ENCODE results near the gene TCF4. TPM values are rescaled to one million over a fixed set of nuclear protein-coding genes. Genes with fewer than 3 reads are reported as not detected.

Gene TCF4
- polyA plus RNA-seq, 2 donors, result 3.7 to 4.8 TPM

DNA sequence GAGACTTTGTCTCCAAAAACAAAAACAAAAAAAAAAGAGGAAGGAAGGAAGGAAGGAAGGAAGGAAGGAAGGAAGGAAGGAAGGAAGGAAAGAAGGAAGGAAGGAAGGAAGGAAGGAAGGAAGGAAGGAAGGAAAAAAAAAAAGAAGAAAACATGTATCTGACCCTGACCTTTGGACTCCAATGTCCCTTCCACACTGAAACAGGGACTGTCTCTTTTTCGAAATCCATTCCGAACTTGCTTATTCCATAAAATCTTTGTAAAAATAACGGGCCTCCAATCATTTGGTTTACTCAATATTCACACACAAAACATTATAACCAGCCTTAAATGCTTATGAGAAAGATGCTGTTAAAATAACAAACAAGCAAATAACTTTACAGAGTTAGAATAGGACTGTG, 225.7 kb downstream of the TCF4 start:
- no peak overlapping the region for H3K4me3 ChIP-seq (ENCODE audit: low read depth in 1 of 2, low read length in 2 of 2)
- H3K9me3 ChIP-seq (ENCODE audit: control insufficient read depth in 2 of 2, insufficient read depth in 1 of 2, low read depth in 1 of 2, low read length in 1 of 2), result no peaks in the 10 kb centered on the region
- WGBS, 2 donors, result 90% methylated on average over 3 of the region's 3 CpGs
- H3K27me3 ChIP-seq (ENCODE audit: control insufficient read depth in 1 of 2, insufficient read depth in 2 of 2, low read length in 2 of 2), result no peaks in the 10 kb centered on the region
- H3K4me1 ChIP-seq (ENCODE audit: control insufficient read depth in 2 of 2, insufficient read depth in 2 of 2, low read length in 1 of 2), result no peaks in the 10 kb centered on the region
- no peak overlapping the region for H3K27ac ChIP-seq (ENCODE audit: low read depth in 2 of 2, low read length in 1 of 2)
- no peaks in the 10 kb centered on the region for H3K36me3 ChIP-seq (ENCODE audit: control insufficient read depth in 2 of 2, insufficient read depth in 2 of 2, low read length in 1 of 2)

DNA sequence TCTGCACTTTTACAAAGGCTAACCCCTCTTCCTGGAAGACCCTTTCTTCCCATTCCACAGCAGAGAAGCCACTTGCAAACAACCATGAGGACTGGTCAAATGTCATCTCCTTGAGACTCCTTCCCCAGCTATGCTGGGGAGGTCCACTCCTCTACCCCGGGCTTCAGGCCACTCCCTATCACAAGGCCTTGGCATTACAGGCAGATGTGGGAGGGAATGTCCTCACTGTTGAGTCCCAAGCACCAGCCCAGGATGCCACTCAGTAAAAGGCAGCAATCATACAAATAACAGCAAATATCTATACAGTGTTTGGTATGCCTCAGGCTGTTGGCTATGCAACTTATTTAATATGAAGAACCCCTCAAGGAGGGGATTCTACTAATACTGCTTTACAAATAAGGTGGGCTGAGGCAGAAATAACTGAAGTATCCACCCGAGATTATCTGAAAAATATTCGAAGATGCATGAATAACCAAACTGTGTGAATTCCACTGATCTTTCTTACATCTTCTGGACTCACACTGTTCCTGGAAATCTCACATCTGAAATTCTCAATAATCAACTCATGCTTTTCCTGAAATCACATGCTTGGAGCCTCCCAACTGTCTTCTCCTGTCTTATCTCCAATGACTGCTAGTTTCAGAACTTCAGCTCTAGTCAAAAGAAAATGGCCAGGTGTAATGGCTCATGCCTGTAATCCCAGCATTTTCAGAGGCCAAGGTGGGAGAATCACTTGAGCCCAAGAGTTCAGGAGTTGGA, 226.3 kb downstream of the TCF4 start:
- 93 to 94% methylated on average over 3 of the region's 3 CpGs for WGBS, 2 donors
- Histone ChIP-seq H3K27ac (ENCODE audit: low read depth in 2 of 2, low read length in 1 of 2) (no peak overlapping the region), H3K4me3 (ENCODE audit: low read depth in 1 of 2, low read length in 2 of 2) (no peak overlapping the region), H3K27me3 (ENCODE audit: control insufficient read depth in 1 of 2, insufficient read depth in 2 of 2, low read length in 2 of 2) (no peaks in the 10 kb centered on the region), H3K4me1 (ENCODE audit: control insufficient read depth in 2 of 2, insufficient read depth in 2 of 2, low read length in 1 of 2) (no peaks in the 10 kb centered on the region), H3K9me3 (ENCODE audit: control insufficient read depth in 2 of 2, insufficient read depth in 1 of 2, low read depth in 1 of 2, low read length in 1 of 2) (no peaks in the 10 kb centered on the region), H3K36me3 (ENCODE audit: control insufficient read depth in 2 of 2, insufficient read depth in 2 of 2, low read length in 1 of 2) (no peaks in the 10 kb centered on the region)

DNA sequence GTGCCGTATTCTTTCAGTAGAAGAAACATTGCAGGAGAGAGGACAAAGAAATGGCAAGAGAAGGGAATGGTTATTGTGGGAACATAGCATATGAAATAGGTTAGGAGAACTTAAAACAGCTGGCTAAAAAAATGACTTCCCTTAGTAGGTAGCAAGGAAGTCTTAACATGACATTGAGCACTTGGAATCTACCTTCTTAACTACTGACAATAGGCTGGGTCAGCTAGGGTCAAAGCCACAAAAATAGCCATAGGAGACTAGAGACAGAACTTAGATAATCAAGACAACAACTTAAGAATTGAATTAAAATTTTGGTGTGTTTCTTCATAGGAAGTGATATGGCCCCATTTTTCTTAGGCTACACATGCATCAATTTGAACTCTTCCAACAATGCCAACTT, 227.9 kb downstream of the TCF4 start:
- WGBS, 2 donors, result 93 to 94% methylated on average over 1 of the region's 1 CpG
- H3K27me3 ChIP-seq (ENCODE audit: control insufficient read depth in 1 of 2, insufficient read depth in 2 of 2, low read length in 2 of 2), result no peaks in the 10 kb centered on the region
- no peaks in the 10 kb centered on the region for H3K4me1 ChIP-seq (ENCODE audit: control insufficient read depth in 2 of 2, insufficient read depth in 2 of 2, low read length in 1 of 2)
- no peak overlapping the region for H3K27ac ChIP-seq (ENCODE audit: low read depth in 2 of 2, low read length in 1 of 2)
- no peaks in the 10 kb centered on the region for H3K36me3 ChIP-seq (ENCODE audit: control insufficient read depth in 2 of 2, insufficient read depth in 2 of 2, low read length in 1 of 2)
- H3K4me3 ChIP-seq (ENCODE audit: low read depth in 1 of 2, low read length in 2 of 2), result no peak overlapping the region
- no peaks in the 10 kb centered on the region for H3K9me3 ChIP-seq (ENCODE audit: control insufficient read depth in 2 of 2, insufficient read depth in 1 of 2, low read depth in 1 of 2, low read length in 1 of 2)

DNA sequence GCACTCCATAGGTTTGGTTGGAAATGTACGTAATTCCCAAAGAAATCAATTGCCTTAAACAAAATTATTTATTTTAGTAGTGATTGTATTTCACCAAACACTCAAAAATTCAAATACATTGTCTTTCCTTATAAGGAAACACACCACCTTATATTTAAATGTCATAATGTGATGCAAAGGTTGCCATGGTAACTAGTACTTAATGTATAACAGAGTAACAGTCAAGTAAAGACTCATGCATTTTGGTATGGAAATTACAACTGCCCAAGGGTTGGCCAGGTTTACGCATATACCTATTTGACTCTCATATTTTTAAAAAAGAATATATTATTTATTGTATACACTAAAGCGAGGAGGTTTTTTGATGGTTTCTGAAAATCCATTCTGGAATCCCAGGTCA, 231.2 kb downstream of the TCF4 start:
- H3K27me3 ChIP-seq (ENCODE audit: control insufficient read depth in 1 of 2, insufficient read depth in 2 of 2, low read length in 2 of 2), result no peaks in the 10 kb centered on the region
- H3K9me3 ChIP-seq (ENCODE audit: control insufficient read depth in 2 of 2, insufficient read depth in 1 of 2, low read depth in 1 of 2, low read length in 1 of 2), result no peaks in the 10 kb centered on the region
- no peak overlapping the region for H3K27ac ChIP-seq (ENCODE audit: low read depth in 2 of 2, low read length in 1 of 2)
- WGBS, 2 donors, result 96 to 97% methylated on average over 3 of the region's 3 CpGs
- no peaks in the 10 kb centered on the region for H3K4me1 ChIP-seq (ENCODE audit: control insufficient read depth in 2 of 2, insufficient read depth in 2 of 2, low read length in 1 of 2)
- H3K36me3 ChIP-seq (ENCODE audit: control insufficient read depth in 2 of 2, insufficient read depth in 2 of 2, low read length in 1 of 2), result no peaks in the 10 kb centered on the region
- no peak overlapping the region for H3K4me3 ChIP-seq (ENCODE audit: low read depth in 1 of 2, low read length in 2 of 2)

DNA sequence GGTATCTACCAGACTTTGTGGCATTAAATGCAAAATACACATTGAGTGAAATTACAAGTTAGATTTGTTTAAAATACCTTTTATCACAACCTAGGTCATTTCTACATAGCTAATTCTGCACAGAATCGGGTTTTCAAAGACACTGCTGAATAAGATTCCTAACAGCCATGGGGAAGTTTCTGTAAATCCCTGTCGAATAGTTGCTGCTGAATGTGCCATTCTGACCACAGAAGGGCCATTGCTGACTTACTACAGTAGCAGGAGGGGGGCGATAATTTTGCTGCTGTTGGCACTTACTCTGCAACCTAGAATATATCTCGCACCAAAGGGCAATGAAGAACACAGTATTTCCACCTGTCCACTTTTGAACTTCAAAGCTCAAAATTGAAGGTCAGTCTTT, 232.8 kb downstream of the TCF4 start:
- Histone ChIP-seq H3K9me3 (ENCODE audit: control insufficient read depth in 2 of 2, insufficient read depth in 1 of 2, low read depth in 1 of 2, low read length in 1 of 2) (no peaks in the 10 kb centered on the region), H3K27ac (ENCODE audit: low read depth in 2 of 2, low read length in 1 of 2) (no peak overlapping the region), H3K36me3 (ENCODE audit: control insufficient read depth in 2 of 2, insufficient read depth in 2 of 2, low read length in 1 of 2) (no peaks in the 10 kb centered on the region), H3K4me1 (ENCODE audit: control insufficient read depth in 2 of 2, insufficient read depth in 2 of 2, low read length in 1 of 2) (no peaks in the 10 kb centered on the region), H3K27me3 (ENCODE audit: control insufficient read depth in 1 of 2, insufficient read depth in 2 of 2, low read length in 2 of 2) (no peaks in the 10 kb centered on the region), H3K4me3 (ENCODE audit: low read depth in 1 of 2, low read length in 2 of 2) (no peak overlapping the region)
- 77 to 86% methylated on average over 4 of the region's 4 CpGs for WGBS, 2 donors

DNA sequence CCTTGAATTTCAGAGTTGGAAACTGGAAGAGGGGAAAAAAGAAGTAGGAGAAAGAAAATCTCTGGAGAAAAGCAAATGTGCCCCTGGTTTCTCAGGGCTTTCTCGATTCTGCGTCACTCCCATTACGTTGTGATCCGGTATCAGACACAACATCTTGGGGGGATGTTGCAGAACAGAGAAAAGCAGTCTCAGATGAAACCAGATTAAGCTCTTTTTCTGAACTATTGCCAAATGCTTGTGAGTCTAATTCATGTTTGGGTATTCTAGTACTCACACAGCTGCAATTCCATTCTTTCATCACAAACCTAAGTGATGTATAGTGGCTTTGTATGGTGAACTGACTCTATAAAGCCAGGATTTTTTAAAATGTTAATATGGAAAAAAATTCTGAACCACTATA, 233.2 kb downstream of the TCF4 start:
- Histone ChIP-seq H3K4me1 (ENCODE audit: control insufficient read depth in 2 of 2, insufficient read depth in 2 of 2, low read length in 1 of 2) (no peaks in the 10 kb centered on the region), H3K27me3 (ENCODE audit: control insufficient read depth in 1 of 2, insufficient read depth in 2 of 2, low read length in 2 of 2) (no peaks in the 10 kb centered on the region), H3K9me3 (ENCODE audit: control insufficient read depth in 2 of 2, insufficient read depth in 1 of 2, low read depth in 1 of 2, low read length in 1 of 2) (no peaks in the 10 kb centered on the region), H3K27ac (ENCODE audit: low read depth in 2 of 2, low read length in 1 of 2) (no peak overlapping the region), H3K4me3 (ENCODE audit: low read depth in 1 of 2, low read length in 2 of 2) (no peak overlapping the region), H3K36me3 (ENCODE audit: control insufficient read depth in 2 of 2, insufficient read depth in 2 of 2, low read length in 1 of 2) (no peaks in the 10 kb centered on the region)
- 74 to 75% methylated on average over 4 of the region's 4 CpGs for WGBS, 2 donors

DNA sequence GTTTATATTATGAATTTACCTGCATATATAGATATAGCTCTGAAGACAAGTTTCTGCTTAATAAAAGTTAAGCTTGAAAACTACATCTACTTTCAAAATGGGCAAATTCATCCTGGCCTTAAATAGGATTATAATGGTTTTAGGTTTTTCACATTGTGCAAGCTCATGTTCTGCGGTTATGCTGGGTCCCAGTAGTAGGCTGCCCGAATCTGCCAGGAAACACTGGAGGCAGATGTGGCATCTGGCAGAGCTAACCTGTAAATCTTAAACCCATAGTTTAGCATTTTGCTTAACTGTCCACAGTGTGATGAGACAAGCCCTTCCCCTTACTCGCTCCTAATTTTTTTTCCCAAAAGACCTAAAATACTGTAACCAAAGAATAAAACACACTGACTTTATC, 234.2 kb downstream of the TCF4 start:
- H3K27me3 ChIP-seq (ENCODE audit: control insufficient read depth in 1 of 2, insufficient read depth in 2 of 2, low read length in 2 of 2), result no peaks in the 10 kb centered on the region
- H3K36me3 ChIP-seq (ENCODE audit: control insufficient read depth in 2 of 2, insufficient read depth in 2 of 2, low read length in 1 of 2), result no peaks in the 10 kb centered on the region
- no peaks in the 10 kb centered on the region for H3K9me3 ChIP-seq (ENCODE audit: control insufficient read depth in 2 of 2, insufficient read depth in 1 of 2, low read depth in 1 of 2, low read length in 1 of 2)
- 73 to 74% methylated on average over 3 of the region's 3 CpGs for WGBS, 2 donors
- H3K4me1 ChIP-seq (ENCODE audit: control insufficient read depth in 2 of 2, insufficient read depth in 2 of 2, low read length in 1 of 2), result no peaks in the 10 kb centered on the region
- no peak overlapping the region for H3K27ac ChIP-seq (ENCODE audit: low read depth in 2 of 2, low read length in 1 of 2)
- no peak overlapping the region for H3K4me3 ChIP-seq (ENCODE audit: low read depth in 1 of 2, low read length in 2 of 2)

DNA sequence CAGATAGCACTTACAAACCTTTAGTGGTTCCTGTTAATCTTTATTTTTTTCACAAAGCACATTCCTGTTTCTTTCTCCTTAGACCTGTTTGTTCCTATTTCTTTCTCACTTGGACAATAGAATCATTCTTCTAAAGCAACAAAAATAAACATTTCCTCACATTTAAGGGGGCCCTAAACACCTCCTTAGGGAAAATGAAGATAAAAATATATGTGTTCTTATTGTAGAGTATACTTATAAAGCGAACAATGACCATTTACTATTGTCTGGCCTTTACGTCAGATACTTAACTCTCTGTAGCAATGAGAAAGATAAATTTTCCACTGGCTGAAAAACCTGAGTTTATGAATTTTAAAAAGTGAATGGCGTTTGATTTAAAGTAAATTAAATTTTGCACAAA, 234.6 kb downstream of the TCF4 start:
- no peaks in the 10 kb centered on the region for H3K36me3 ChIP-seq (ENCODE audit: control insufficient read depth in 2 of 2, insufficient read depth in 2 of 2, low read length in 1 of 2)
- no peaks in the 10 kb centered on the region for H3K9me3 ChIP-seq (ENCODE audit: control insufficient read depth in 2 of 2, insufficient read depth in 1 of 2, low read depth in 1 of 2, low read length in 1 of 2)
- no peak overlapping the region for H3K27ac ChIP-seq (ENCODE audit: low read depth in 2 of 2, low read length in 1 of 2)
- no peaks in the 10 kb centered on the region for H3K27me3 ChIP-seq (ENCODE audit: control insufficient read depth in 1 of 2, insufficient read depth in 2 of 2, low read length in 2 of 2)
- WGBS, 2 donors, result 80 to 83% methylated on average over 3 of the region's 3 CpGs
- no peaks in the 10 kb centered on the region for H3K4me1 ChIP-seq (ENCODE audit: control insufficient read depth in 2 of 2, insufficient read depth in 2 of 2, low read length in 1 of 2)
- no peak overlapping the region for H3K4me3 ChIP-seq (ENCODE audit: low read depth in 1 of 2, low read length in 2 of 2)

DNA sequence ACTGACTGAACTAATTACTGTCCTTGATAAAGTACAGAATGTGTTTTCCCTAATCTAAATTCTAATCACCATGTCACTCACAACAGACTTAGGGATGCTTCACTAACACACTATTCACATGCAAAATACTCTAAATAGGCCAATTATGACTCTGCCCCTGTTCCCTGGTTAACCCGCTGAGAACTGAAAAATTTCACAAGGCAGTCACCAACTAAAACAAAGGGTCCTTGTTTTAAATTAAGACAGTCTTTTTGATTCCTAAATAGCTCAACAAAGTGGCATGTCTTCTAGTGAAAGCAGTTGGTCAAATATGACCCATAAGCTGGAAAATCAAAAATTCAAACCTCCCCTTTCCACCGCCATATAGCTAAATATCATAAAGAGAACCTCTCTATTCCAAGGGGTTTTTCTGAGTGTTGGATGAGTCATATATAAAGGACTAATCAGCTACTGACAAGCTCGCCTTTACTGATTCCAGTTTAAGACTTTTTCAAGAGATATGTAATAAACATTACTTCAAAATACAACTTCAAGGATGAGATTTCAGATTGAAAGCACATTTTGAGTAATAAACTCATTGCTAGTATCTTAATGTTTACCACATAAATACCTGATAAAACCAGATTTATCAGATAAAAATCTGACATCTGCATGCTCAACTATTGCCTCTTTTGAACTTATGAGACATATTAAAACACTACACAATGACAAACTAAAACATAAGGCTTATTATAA, 235.8 kb downstream of the TCF4 start:
- Histone ChIP-seq H3K4me3 (ENCODE audit: low read depth in 1 of 2, low read length in 2 of 2) (no peak overlapping the region), H3K27me3 (ENCODE audit: control insufficient read depth in 1 of 2, insufficient read depth in 2 of 2, low read length in 2 of 2) (no peaks in the 10 kb centered on the region), H3K36me3 (ENCODE audit: control insufficient read depth in 2 of 2, insufficient read depth in 2 of 2, low read length in 1 of 2) (no peaks in the 10 kb centered on the region), H3K4me1 (ENCODE audit: control insufficient read depth in 2 of 2, insufficient read depth in 2 of 2, low read length in 1 of 2) (no peaks in the 10 kb centered on the region), H3K27ac (ENCODE audit: low read depth in 2 of 2, low read length in 1 of 2) (no peak overlapping the region), H3K9me3 (ENCODE audit: control insufficient read depth in 2 of 2, insufficient read depth in 1 of 2, low read depth in 1 of 2, low read length in 1 of 2) (no peaks in the 10 kb centered on the region)
- 85 to 87% methylated on average over 3 of the region's 3 CpGs for WGBS, 2 donors

DNA sequence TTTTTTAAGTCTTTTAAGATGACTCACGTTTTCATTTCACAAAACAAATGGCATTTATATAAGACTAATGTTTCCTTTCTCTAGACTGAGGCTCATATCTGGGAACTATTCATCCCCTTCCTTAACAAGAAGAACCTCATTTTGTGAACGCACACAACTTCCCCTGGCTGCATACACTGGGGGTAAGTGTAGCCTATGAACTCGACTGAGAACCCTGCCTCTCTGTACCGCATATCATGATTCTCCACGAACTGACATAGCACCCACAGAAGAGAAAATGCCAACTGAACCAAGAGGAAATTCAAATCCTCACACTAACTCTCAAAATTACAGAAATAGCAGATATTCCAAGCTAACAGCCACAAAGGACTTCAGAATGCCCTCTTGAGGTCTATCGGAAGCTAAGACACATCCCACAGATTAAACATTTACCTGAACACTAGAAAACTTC, 236.7 kb downstream of the TCF4 start:
- Histone ChIP-seq H3K4me3 (ENCODE audit: low read depth in 1 of 2, low read length in 2 of 2) (no peak overlapping the region), H3K4me1 (ENCODE audit: control insufficient read depth in 2 of 2, insufficient read depth in 2 of 2, low read length in 1 of 2) (no peaks in the 10 kb centered on the region), H3K36me3 (ENCODE audit: control insufficient read depth in 2 of 2, insufficient read depth in 2 of 2, low read length in 1 of 2) (no peaks in the 10 kb centered on the region), H3K27ac (ENCODE audit: low read depth in 2 of 2, low read length in 1 of 2) (no peak overlapping the region), H3K9me3 (ENCODE audit: control insufficient read depth in 2 of 2, insufficient read depth in 1 of 2, low read depth in 1 of 2, low read length in 1 of 2) (no peaks in the 10 kb centered on the region), H3K27me3 (ENCODE audit: control insufficient read depth in 1 of 2, insufficient read depth in 2 of 2, low read length in 2 of 2) (no peaks in the 10 kb centered on the region)
- 69 to 76% methylated on average over 6 of the region's 6 CpGs for WGBS, 2 donors

Measured in esophagus (tissue), 2 donors.